ENCODE data around the gene PPDPF. TPM values are rescaled to one million over a fixed set of nuclear protein-coding genes. Genes with fewer than 3 reads are reported as not detected.

Gene PPDPF
- 12.1 and 14.5 TPM in 2 replicates for total RNA-seq

GRCh38 chr20:63520504-63520933 is at the start of gene PPDPF:
PPDPF (plus strand) TSS chr20:63520765; CDS start chr20:63521309, 544 bp downstream.

GRCh38 chr20:63471981-63472831 is 48.4 kb upstream of the PPDPF start, which contains the start of gene KCNQ2:
KCNQ2 (minus strand) TSS chr20:63472655; CDS start chr20:63472463, 192 bp downstream.

GRCh38 chr20:63498960-63499337 is 21.6 kb upstream of the PPDPF start, which contains the start of gene EEF1A2:
EEF1A2 (minus strand) TSS chr20:63499083; CDS start chr20:63497763, 1,320 bp downstream.

GRCh38 chr20:63536997-63537524 is 16.5 kb downstream of the PPDPF start, which contains the start of gene PTK6:
PTK6 (minus strand) TSS chr20:63537376; CDS start chr20:63537314, 62 bp downstream.

GRCh38 chr20:63547725-63548480 is 27.3 kb downstream of the PPDPF start, which contains the start of gene SRMS:
SRMS (minus strand) TSS chr20:63547749; CDS start chr20:63547463, 286 bp downstream.

GRCh38 chr20:63553933-63554290 is 33.3 kb downstream of the PPDPF start, which contains the start of gene FNDC11:
FNDC11 (plus strand) TSS chr20:63554159; CDS start chr20:63555664, 1,505 bp downstream.

Other genes with a start within 250 kb of the PPDPF start
- gene ARFGAP1, start 248.0 kb upstream of the PPDPF start, total RNA-seq, result 52.2 and 56.7 TPM in 2 replicates
- not detected in 2 replicates for gene COL20A1, start 227.6 kb upstream of the PPDPF start, total RNA-seq
- not detected in 2 replicates for gene CHRNA4, start 159.4 kb upstream of the PPDPF start, total RNA-seq
- not detected in 2 replicates for gene KCNQ2, start 48.1 kb upstream of the PPDPF start, total RNA-seq
- 1.0 and 2.0 TPM in 2 replicates for gene EEF1A2, start 21.7 kb upstream of the PPDPF start, total RNA-seq
- gene PTK6, start 16.6 kb downstream of the PPDPF start, total RNA-seq, result under 0.01 TPM in 2 replicates
- gene SRMS, start 27.0 kb downstream of the PPDPF start, total RNA-seq, result not detected in 2 replicates
- gene FNDC11, start 33.4 kb downstream of the PPDPF start, total RNA-seq, result 0.63 and 0.94 TPM in 2 replicates
- 31.0 and 44.7 TPM in 2 replicates for gene HELZ2, start 53.5 kb downstream of the PPDPF start, total RNA-seq
- gene GMEB2, start 106.3 kb downstream of the PPDPF start, total RNA-seq, result 8.5 and 9.3 TPM in 2 replicates
- gene STMN3, start 132.7 kb downstream of the PPDPF start, total RNA-seq, result 2.7 and 3.4 TPM in 2 replicates
- gene RTEL1, start 137.5 kb downstream of the PPDPF start, total RNA-seq, result 10.0 and 13.1 TPM in 2 replicates
- gene TNFRSF6B, start 175.9 kb downstream of the PPDPF start, total RNA-seq, result 10.2 and 60.2 TPM in 2 replicates
- gene ARFRP1, start 187.2 kb downstream of the PPDPF start, total RNA-seq, result 39.6 and 54.9 TPM in 2 replicates
- 17.9 and 21.7 TPM in 2 replicates for gene ZGPAT, start 187.3 kb downstream of the PPDPF start, total RNA-seq
- 2.2 and 4.3 TPM in 2 replicates for gene LIME1, start 215.9 kb downstream of the PPDPF start, total RNA-seq
- 12.4 and 12.5 TPM in 2 replicates for gene SLC2A4RG, start 219.0 kb downstream of the PPDPF start, total RNA-seq